HEK293 (cell line): ENCODE measurements around the gene TRPV5.

ENCODE experiments used
- OSR2 ChIP-seq: fragments of 450-650 bp; formaldehyde crosslinking; IDR thresholded peaks from 2 replicates; pipeline ENCODE4 v1.5.1; 2016; ENCODE audit warnings: missing biosample characterization, missing genetic modification characterization
- PBX3 ChIP-seq: sonication (generic); formaldehyde crosslinking; IDR thresholded peaks from 2 replicates; pipeline ENCODE4 v1.8.1; 2022; ENCODE audit warnings: mild to moderate bottlenecking, moderate library complexity, missing genetic modification reagents
- ZEB2 ChIP-seq: fragments of 450-650 bp; formaldehyde crosslinking; IDR thresholded peaks from 2 replicates; pipeline ENCODE4 v1.5.1; 2016; ENCODE audit warnings: missing biosample characterization, missing genetic modification characterization
- ZIC2 ChIP-seq: fragments of 450-650 bp; formaldehyde crosslinking; IDR thresholded peaks from 2 replicates; pipeline ENCODE4 v1.5.1; 2016; ENCODE audit warnings: missing biosample characterization, missing genetic modification characterization
- ZNF398 ChIP-seq: fragments of 450-650 bp; formaldehyde crosslinking; IDR thresholded peaks from 2 replicates; pipeline ENCODE4 v1.5.1; 2017; ENCODE audit warnings: missing biosample characterization, missing genetic modification characterization

GRCh38 chr7:142968229-142968628 is 34.7 kb upstream of the TRPV5 start:
- TF ChIP-seq ZIC2 (tag by site-specific recombination): no peak
- no peak for TF ChIP-seq OSR2 (tag by site-specific recombination)
- no peak for TF ChIP-seq ZEB2
- no peak for TF ChIP-seq ZNF398 (tag by site-specific recombination)
- no peak for TF ChIP-seq PBX3 (CRISPR knock-in tag)
